ENCODE measurements around the gene CDC42SE1. TPM values are rescaled to one million over a fixed set of nuclear protein-coding genes. Genes with fewer than 3 reads are reported as not detected.

The CDC42SE1 gene
- total RNA-seq, 1 experiment from 2014 or later = 62.8 TPM

DNA sequence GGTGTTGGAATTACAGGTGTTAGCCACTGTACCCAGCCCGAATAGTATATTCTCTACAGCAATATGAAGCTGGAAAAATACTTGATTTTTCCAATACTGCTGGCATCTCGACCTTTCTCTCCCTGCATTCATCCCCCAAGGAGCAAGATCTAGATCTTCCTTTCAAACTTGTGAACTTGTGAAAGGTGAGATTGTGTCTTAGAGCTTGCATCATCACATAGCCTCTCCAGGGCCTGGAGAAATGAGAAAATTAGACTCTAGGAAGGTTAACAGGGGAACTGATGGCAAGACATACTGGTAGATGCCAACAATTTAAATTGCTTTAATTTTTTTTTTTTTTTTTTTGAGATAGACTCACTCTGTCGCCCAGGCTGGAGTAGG lies 49.1 kb downstream of the CDC42SE1 start:
- 0 out of 2 replicates have a peak overlapping the region, but pooled peaks have one; percentile 97 for H3K4me2 ChIP-seq
- intact Hi-C loops (cut with micrococcal nuclease; ENCODE audit: unreplicated experiment) = no loop called here
- no peaks in the 10 kb centered on the region for H4K20me1 ChIP-seq (ENCODE audit: insufficient read depth)
- peaks cover 34% of the 10 kb centered on the region for H3K4me1 ChIP-seq (replicated peaks; ENCODE audit: insufficient read depth)
- H3F3A ChIP-seq (ENCODE audit: insufficient read depth, low read depth) = peaks cover 24% of the 10 kb centered on the region
- no peaks in the 10 kb centered on the region for H3K9me2 ChIP-seq (ENCODE audit: insufficient read depth)
- no peak for DNase-seq
- no TSS peak for BruUV-seq (replicated peaks)
- no peak overlapping the region for H3K27ac ChIP-seq
- H3K4me3 ChIP-seq = no peak overlapping the region
- TF ChIP-seq, protein P1, sequence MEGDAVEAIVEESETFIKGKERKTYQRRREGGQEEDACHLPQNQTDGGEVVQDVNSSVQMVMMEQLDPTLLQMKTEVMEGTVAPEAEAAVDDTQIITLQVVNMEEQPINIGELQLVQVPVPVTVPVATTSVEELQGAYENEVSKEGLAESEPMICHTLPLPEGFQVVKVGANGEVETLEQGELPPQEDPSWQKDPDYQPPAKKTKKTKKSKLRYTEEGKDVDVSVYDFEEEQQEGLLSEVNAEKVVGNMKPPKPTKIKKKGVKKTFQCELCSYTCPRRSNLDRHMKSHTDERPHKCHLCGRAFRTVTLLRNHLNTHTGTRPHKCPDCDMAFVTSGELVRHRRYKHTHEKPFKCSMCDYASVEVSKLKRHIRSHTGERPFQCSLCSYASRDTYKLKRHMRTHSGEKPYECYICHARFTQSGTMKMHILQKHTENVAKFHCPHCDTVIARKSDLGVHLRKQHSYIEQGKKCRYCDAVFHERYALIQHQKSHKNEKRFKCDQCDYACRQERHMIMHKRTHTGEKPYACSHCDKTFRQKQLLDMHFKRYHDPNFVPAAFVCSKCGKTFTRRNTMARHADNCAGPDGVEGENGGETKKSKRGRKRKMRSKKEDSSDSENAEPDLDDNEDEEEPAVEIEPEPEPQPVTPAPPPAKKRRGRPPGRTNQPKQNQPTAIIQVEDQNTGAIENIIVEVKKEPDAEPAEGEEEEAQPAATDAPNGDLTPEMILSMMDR (conservative IDR thresholded peaks at IDR 0.05) = no peak
- TF ChIP-seq EZH2 (IDR thresholded peaks at IDR 0.05; ENCODE audit: low read depth) = no peak
- H2AFZ ChIP-seq = no peak overlapping the region
- ChIA-PET POLR2A (ENCODE audit: unreplicated experiment) (no interaction called here), CTCF (no interaction called here)
- H3K36me3 ChIP-seq (ENCODE audit: low read depth) = no peaks in the 10 kb centered on the region
- H3K27me3 ChIP-seq (ENCODE audit: insufficient read depth, low read depth) = no peaks in the 10 kb centered on the region
- H3K79me2 ChIP-seq (ENCODE audit: low read depth) = peaks cover 24% of the 10 kb centered on the region
- H3K9me3 ChIP-seq (ENCODE audit: insufficient read depth, low read depth) = no peaks in the 10 kb centered on the region

DNA sequence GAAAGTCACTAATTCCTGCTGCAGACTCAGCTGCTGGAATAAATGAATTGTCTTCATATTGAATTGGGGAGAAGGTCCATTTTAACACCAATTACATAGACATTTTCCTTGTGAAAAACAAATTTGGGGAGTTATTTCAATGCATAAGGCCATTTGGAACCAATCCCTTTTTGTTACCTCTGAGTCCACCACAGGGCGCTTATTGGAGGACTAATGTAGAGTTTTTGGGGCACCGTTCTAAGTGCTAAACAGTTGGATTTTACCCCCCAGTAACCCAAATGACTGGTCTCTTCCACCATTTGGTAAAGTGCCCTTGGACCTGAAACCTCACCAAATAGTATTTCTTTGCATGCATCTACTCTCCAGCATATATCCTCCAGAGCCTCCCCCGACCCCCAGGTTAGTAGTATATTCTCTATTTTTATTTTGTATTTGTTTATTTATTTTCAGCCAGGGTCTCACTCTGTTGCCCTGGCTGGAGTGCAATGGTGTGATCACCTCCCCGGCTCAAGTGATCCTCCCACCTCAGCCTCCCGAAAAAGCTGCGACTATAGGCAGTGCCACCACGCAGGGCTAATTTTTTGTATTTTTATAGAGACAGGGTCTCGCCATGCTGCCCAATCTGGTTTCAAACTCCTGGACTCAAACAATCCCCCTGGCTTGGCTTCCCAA lies 49.6 kb downstream of the CDC42SE1 start:
- no TSS peak for BruUV-seq (replicated peaks)
- peaks cover 25% of the 10 kb centered on the region for H3F3A ChIP-seq (ENCODE audit: insufficient read depth, low read depth)
- peak overlapping the region; percentile 89 for H3K4me3 ChIP-seq
- peak overlapping the region; percentile 61 for H3K27ac ChIP-seq
- H3K4me1 ChIP-seq (replicated peaks; ENCODE audit: insufficient read depth) = peaks cover 39% of the 10 kb centered on the region
- peak overlapping the region; percentile 94; the same call in 1 of the 2 replicates for H2AFZ ChIP-seq
- H3K9me3 ChIP-seq (ENCODE audit: insufficient read depth, low read depth) = no peaks in the 10 kb centered on the region
- H3K36me3 ChIP-seq (ENCODE audit: low read depth) = no peaks in the 10 kb centered on the region
- H3K4me2 ChIP-seq = peak overlapping the region; percentile 97
- H3K79me2 ChIP-seq (ENCODE audit: low read depth) = peaks cover 24% of the 10 kb centered on the region
- ChIA-PET CTCF (no interaction called here), POLR2A (ENCODE audit: unreplicated experiment) (no interaction called here)
- intact Hi-C loops (cut with micrococcal nuclease; ENCODE audit: unreplicated experiment) = loop anchor here (5.0 kb wide), 3 partner anchors 157 to 753 kb away; partner anchors contain the start of genes CA14, LYSMD1 and SCNM1
- H3K27me3 ChIP-seq (ENCODE audit: insufficient read depth, low read depth) = no peaks in the 10 kb centered on the region
- no peaks in the 10 kb centered on the region for H4K20me1 ChIP-seq (ENCODE audit: insufficient read depth)
- no peak for DNase-seq
- TF ChIP-seq EZH2 (IDR thresholded peaks at IDR 0.05; ENCODE audit: low read depth) = no peak
- TF ChIP-seq, protein P1 (conservative IDR thresholded peaks at IDR 0.05) = no peak
- no peaks in the 10 kb centered on the region for H3K9me2 ChIP-seq (ENCODE audit: insufficient read depth)

DNA sequence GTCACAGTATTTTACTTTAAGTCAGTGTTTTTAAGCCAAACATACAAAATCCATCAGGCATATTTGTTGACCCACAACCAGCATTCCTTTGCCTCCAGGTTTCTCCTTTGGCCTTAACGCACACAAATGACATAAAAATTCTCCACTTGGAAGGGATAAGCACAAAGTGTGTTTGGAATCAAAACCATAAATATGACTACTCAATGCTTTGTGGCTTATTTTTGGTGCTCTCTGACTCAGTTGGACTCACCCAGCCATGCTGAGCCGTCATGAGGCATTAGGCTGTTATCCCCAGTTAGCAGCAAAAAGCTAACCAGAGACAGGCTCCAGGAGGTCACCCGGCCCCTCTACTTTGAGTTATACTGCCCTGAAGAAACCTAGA lies 50.2 kb downstream of the CDC42SE1 start:
- TF ChIP-seq, protein P1 (conservative IDR thresholded peaks at IDR 0.05) = no peak
- no peak for TF ChIP-seq EZH2 (IDR thresholded peaks at IDR 0.05; ENCODE audit: low read depth)
- Histone ChIP-seq H3K4me3 (peak overlapping the region; percentile 89), H3K9me2 (ENCODE audit: insufficient read depth) (no peaks in the 10 kb centered on the region), H2AFZ (peak overlapping the region; percentile 94), H3K9me3 (ENCODE audit: insufficient read depth, low read depth) (no peaks in the 10 kb centered on the region), H4K20me1 (ENCODE audit: insufficient read depth) (no peaks in the 10 kb centered on the region), H3F3A (ENCODE audit: insufficient read depth, low read depth) (peaks cover 27% of the 10 kb centered on the region), H3K4me2 (peak overlapping the region; percentile 97), H3K27me3 (ENCODE audit: insufficient read depth, low read depth) (no peaks in the 10 kb centered on the region), H3K4me1 (replicated peaks; ENCODE audit: insufficient read depth) (peaks cover 44% of the 10 kb centered on the region), H3K36me3 (ENCODE audit: low read depth) (no peaks in the 10 kb centered on the region), H3K27ac (peak overlapping the region; percentile 61), H3K79me2 (ENCODE audit: low read depth) (peaks cover 24% of the 10 kb centered on the region)
- intact Hi-C loops (cut with micrococcal nuclease; ENCODE audit: unreplicated experiment) = loop anchor here (5.0 kb wide), 3 partner anchors 158 to 752 kb away; partner anchors contain the start of genes CA14, LYSMD1 and SCNM1
- POLR2A ChIA-PET (ENCODE audit: unreplicated experiment) = no interaction called here
- CTCF ChIA-PET = no interaction called here
- DNase-seq = no peak
- BruUV-seq (replicated peaks) = TSS peak; percentile 39

Data from PC-9 (cell line).